Activated T-helper 17 cell treated with anti-CD3 and anti-CD28 coated beads, Interleukin-2, amount 50 U/mL, for 72 hours (primary cell): ENCODE data around the gene CARM1. TPM values are rescaled to one million over a fixed set of nuclear protein-coding genes. Genes with fewer than 3 reads are reported as not detected.
"Not testable (repeated sequence)": the region's sequence is repeated elsewhere in the genome, so short reads cannot be mapped to it uniquely, and the experiment has no call there.

Experiments used
- ATAC-seq: fragments of 150-1000 bp; cut with Tn5 transposase; replicated peaks from 2 replicates; pipeline ENCODE4 v1.10.0; 2021; ENCODE audit warnings: mild to moderate bottlenecking, moderate library complexity
- H3K27ac Mint-ChIP-seq: one replicate; pipeline ENCODE4 v1.8.0; 2022; ENCODE audit warnings: mixed read lengths
- H3K27me3 Mint-ChIP-seq: one replicate; pipeline ENCODE4 v1.8.0; 2022; ENCODE audit warnings: mixed read lengths
- H3K36me3 Mint-ChIP-seq: one replicate; pipeline ENCODE4 v1.8.0; 2022; ENCODE audit warnings: low read depth, mild to moderate bottlenecking, mixed read lengths
- H3K4me1 Mint-ChIP-seq: one replicate; pipeline ENCODE4 v1.8.0; 2022; ENCODE audit warnings: mixed read lengths
- H3K4me3 Mint-ChIP-seq: one replicate; pipeline ENCODE4 v1.8.0; 2022; ENCODE audit warnings: mild to moderate bottlenecking, mixed read lengths
- H3K9me3 Mint-ChIP-seq: one replicate; pipeline ENCODE4 v1.8.0; 2022; ENCODE audit warnings: mixed read lengths
- total RNA-seq, 2 donors: library from RNA; stranded (reverse); gene quantifications; one replicate each; pipeline ENCODE4 v1.2.3, GENCODE V29; 2022

The CARM1 gene
- total RNA-seq, 2 donors from 2014 or later: 32.7 to 62.1 TPM

GRCh38 chr19:10936661-10937084 lies 65.3 kb downstream of the CARM1 start:
- H3K4me1 Mint-ChIP-seq: no peaks in the 10 kb centered on the region
- H3K36me3 Mint-ChIP-seq: peaks cover 6% of the 10 kb centered on the region
- no peaks in the 10 kb centered on the region for H3K27me3 Mint-ChIP-seq
- no peak overlapping the region for H3K4me3 Mint-ChIP-seq
- no peaks in the 10 kb centered on the region for H3K9me3 Mint-ChIP-seq
- ATAC-seq: peak; percentile 80
- H3K27ac Mint-ChIP-seq: no peak overlapping the region

- not testable (repeated sequence) for H3K9me3 Mint-ChIP-seq, H3K4me1 Mint-ChIP-seq, H3K36me3 Mint-ChIP-seq, H3K27ac Mint-ChIP-seq, ATAC-seq, H3K27me3 Mint-ChIP-seq, H3K4me3 Mint-ChIP-seq
Observed at GRCh38 chr19:10941649-10942048, 70.3 kb downstream of the CARM1 start.

- H3K27ac Mint-ChIP-seq, H3K4me3 Mint-ChIP-seq, ATAC-seq, H3K4me1 Mint-ChIP-seq, H3K36me3 Mint-ChIP-seq, H3K27me3 Mint-ChIP-seq, H3K9me3 Mint-ChIP-seq: not testable (repeated sequence)
Observed at GRCh38 chr19:10943412-10943811, 72.1 kb downstream of the CARM1 start.

GRCh38 chr19:10945264-10945663 lies 73.9 kb downstream of the CARM1 start:
- H3K27me3 Mint-ChIP-seq: no peaks in the 10 kb centered on the region
- no peak overlapping the region for H3K4me3 Mint-ChIP-seq
- no peaks in the 10 kb centered on the region for H3K36me3 Mint-ChIP-seq
- no peak overlapping the region for H3K27ac Mint-ChIP-seq
- no peaks in the 10 kb centered on the region for H3K4me1 Mint-ChIP-seq
- ATAC-seq: no peak
- no peaks in the 10 kb centered on the region for H3K9me3 Mint-ChIP-seq

- Mint-ChIP-seq H3K27ac (no peak overlapping the region), H3K9me3 (no peaks in the 10 kb centered on the region), H3K27me3 (no peaks in the 10 kb centered on the region), H3K4me1 (no peaks in the 10 kb centered on the region), H3K4me3 (no peak overlapping the region), H3K36me3 (no peaks in the 10 kb centered on the region)
- no peak for ATAC-seq
Observed at GRCh38 chr19:10946958-10947657, 75.8 kb downstream of the CARM1 start.

GRCh38 chr19:10952809-10953208 lies 81.5 kb downstream of the CARM1 start:
- no peaks in the 10 kb centered on the region for H3K9me3 Mint-ChIP-seq
- H3K4me3 Mint-ChIP-seq: no peak overlapping the region

GRCh38 chr19:10959277-10959968 lies 88.1 kb downstream of the CARM1 start:
- H3K36me3 Mint-ChIP-seq: not testable (repeated sequence)

More at GRCh38 chr19:10952809-10953208, 81.5 kb downstream of the CARM1 start:
- Mint-ChIP-seq H3K27ac (no peak overlapping the region), H3K4me1 (no peaks in the 10 kb centered on the region), H3K27me3 (no peaks in the 10 kb centered on the region), H3K36me3 (no peaks in the 10 kb centered on the region)
- no peak for ATAC-seq

GRCh38 chr19:10960314-10961072 lies 89.1 kb downstream of the CARM1 start, which contains the start of gene SMARCA4:
Gene SMARCA4, plus strand, starts transcription at chr19:10961030. Its CDS starts 23,122 bp downstream, at chr19:10984152.
- Mint-ChIP-seq H3K9me3 (no peaks in the 10 kb centered on the region), H3K4me3 (peak within 1 kb of the TSS; percentile 91), H3K27ac (peak within 1 kb of the TSS; percentile 91), H3K27me3 (no peaks in the 10 kb centered on the region), H3K36me3 (peaks cover 7% of the 10 kb centered on the region), H3K4me1 (peaks cover 28% of the 10 kb centered on the region)
- ATAC-seq: peak; percentile 81

More at GRCh38 chr19:10959277-10959968, 88.1 kb downstream of the CARM1 start:
- H3K4me1 Mint-ChIP-seq: peaks cover 25% of the 10 kb centered on the region
- H3K4me3 Mint-ChIP-seq: peak overlapping the region; percentile 86
- peak overlapping the region; percentile 91 for H3K27ac Mint-ChIP-seq
- not testable (repeated sequence) for ATAC-seq, H3K9me3 Mint-ChIP-seq, H3K27me3 Mint-ChIP-seq

GRCh38 chr19:10961073-10961860 lies 89.9 kb downstream of the CARM1 start:
- Mint-ChIP-seq H3K9me3 (no peaks in the 10 kb centered on the region), H3K27me3 (no peaks in the 10 kb centered on the region), H3K27ac (peak overlapping the region; percentile 89), H3K4me3 (peak overlapping the region; percentile 91), H3K36me3 (peaks cover 7% of the 10 kb centered on the region), H3K4me1 (peaks cover 33% of the 10 kb centered on the region)
- ATAC-seq: peak; percentile 30

- Mint-ChIP-seq H3K27me3 (no peaks in the 10 kb centered on the region), H3K27ac (no peak overlapping the region), H3K9me3 (no peaks in the 10 kb centered on the region), H3K36me3 (peaks cover 7% of the 10 kb centered on the region), H3K4me3 (peak overlapping the region; percentile 91), H3K4me1 (peaks cover 33% of the 10 kb centered on the region)
- ATAC-seq: no peak
Observed at GRCh38 chr19:10962863-10963262, 91.5 kb downstream of the CARM1 start.

- H3K27me3 Mint-ChIP-seq: no peaks in the 10 kb centered on the region
- ATAC-seq: no peak
- peak overlapping the region; percentile 91 for H3K4me3 Mint-ChIP-seq
- H3K36me3 Mint-ChIP-seq: peaks cover 7% of the 10 kb centered on the region
- no peaks in the 10 kb centered on the region for H3K9me3 Mint-ChIP-seq
- H3K27ac Mint-ChIP-seq: peak overlapping the region; percentile 83
- peaks cover 33% of the 10 kb centered on the region for H3K4me1 Mint-ChIP-seq
Observed at GRCh38 chr19:10963865-10964264, 92.5 kb downstream of the CARM1 start.

GRCh38 chr19:10964903-10965302 lies 93.5 kb downstream of the CARM1 start:
- Mint-ChIP-seq H3K27me3 (no peaks in the 10 kb centered on the region), H3K9me3 (no peaks in the 10 kb centered on the region), H3K36me3 (peaks cover 7% of the 10 kb centered on the region), H3K27ac (no peak overlapping the region), H3K4me1 (peaks cover 31% of the 10 kb centered on the region), H3K4me3 (peak overlapping the region; percentile 91)
- no peak for ATAC-seq

- H3K27me3 Mint-ChIP-seq: no peaks in the 10 kb centered on the region
- no peak for ATAC-seq
- no peak overlapping the region for H3K27ac Mint-ChIP-seq
- no peaks in the 10 kb centered on the region for H3K9me3 Mint-ChIP-seq
- peaks cover 7% of the 10 kb centered on the region for H3K36me3 Mint-ChIP-seq
- H3K4me1 Mint-ChIP-seq: peaks cover 32% of the 10 kb centered on the region
- H3K4me3 Mint-ChIP-seq: no peak overlapping the region
Observed at GRCh38 chr19:10965398-10965797, 94.0 kb downstream of the CARM1 start.

- peaks cover 30% of the 10 kb centered on the region for H3K4me1 Mint-ChIP-seq
Observed at GRCh38 chr19:10966809-10967208, 95.5 kb downstream of the CARM1 start.

More at GRCh38 chr19:10966809-10967208, 95.5 kb downstream of the CARM1 start:
- Mint-ChIP-seq H3K36me3 (peaks cover 3% of the 10 kb centered on the region), H3K4me3 (no peak overlapping the region), H3K27me3 (no peaks in the 10 kb centered on the region), H3K9me3 (no peaks in the 10 kb centered on the region), H3K27ac (no peak overlapping the region)
- ATAC-seq: no peak
